LNCAP (cell line): ENCODE measurements around the gene PEAK1.

ENCODE experiments used
- CTCF ChIP-seq: fragments of 450-650 bp; IDR thresholded peaks from 2 replicates; pipeline ENCODE4 v1.5.1; 2017; ENCODE audit warnings: mild to moderate bottlenecking

Gene PEAK1

GRCh38 chr15:77393471-77393840 lies 26.4 kb downstream of the PEAK1 start:
- TF ChIP-seq CTCF, result no peak

- no peak for TF ChIP-seq CTCF
Measured at GRCh38 chr15:77392762-77393470, 27.0 kb downstream of the PEAK1 start.

- TF ChIP-seq CTCF, result no peak
Measured at GRCh38 chr15:77391372-77391951, 28.4 kb downstream of the PEAK1 start.

- TF ChIP-seq CTCF, result no peak
Measured at GRCh38 chr15:77387365-77388105, 32.4 kb downstream of the PEAK1 start.

GRCh38 chr15:77386626-77387025 lies 33.3 kb downstream of the PEAK1 start:
- TF ChIP-seq CTCF, result no peak

GRCh38 chr15:77384589-77385359 lies 35.1 kb downstream of the PEAK1 start:
- TF ChIP-seq CTCF, result no peak

GRCh38 chr15:77384086-77384485 lies 35.8 kb downstream of the PEAK1 start:
- TF ChIP-seq CTCF, result no peak
